GM18909 (cell line): ENCODE data around the gene NUDT6.
"Not testable (repeated sequence)": the region's sequence is repeated elsewhere in the genome, so short reads cannot be mapped to it uniquely, and the experiment has no call there.

ENCODE experiments used
- ATAC-seq: cut with Tn5 transposase; IDR thresholded peaks from one replicate; pipeline ENCODE4 v1.9.1; 2021; ENCODE audit warnings: mild to moderate bottlenecking; ENCODE audit not compliant: unreplicated experiment, poor library complexity

The NUDT6 gene

GRCh38 chr4:122844391-122844790, 78.0 kb downstream of the NUDT6 start:
- not testable (repeated sequence) for ATAC-seq

DNA sequence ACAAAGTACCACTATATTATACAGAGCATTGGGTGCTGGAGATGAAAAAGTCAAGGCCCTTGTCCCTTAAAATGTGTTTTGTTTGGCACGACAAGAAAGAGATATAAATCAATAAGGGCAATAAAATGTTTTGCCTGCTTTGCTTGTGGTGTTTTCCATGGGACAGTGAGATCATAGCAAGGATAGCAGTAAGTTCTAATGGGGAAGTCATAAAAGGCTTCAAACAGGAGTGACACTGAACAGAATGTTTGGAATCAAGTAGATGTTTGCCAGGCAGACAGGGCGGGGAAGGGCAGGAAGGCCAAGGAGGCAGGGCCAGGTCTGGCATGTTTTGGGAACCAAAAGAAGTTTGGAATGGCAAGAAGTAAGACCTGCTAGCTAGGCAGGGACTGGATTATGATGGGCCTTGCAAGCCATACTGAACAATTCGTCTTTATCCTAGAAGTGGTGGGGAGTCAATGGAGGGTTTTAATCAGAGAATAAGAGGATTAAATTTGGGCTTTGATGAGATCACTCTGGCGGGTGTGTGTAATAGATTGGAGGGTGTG, 79.3 kb downstream of the NUDT6 start:
- no peak for ATAC-seq
